DOHH2 (cell line): ENCODE data around the gene TTC33.

ENCODE experiments used
- EZH2phosphoT487 ChIP-seq: fragments of 200-600 bp; sonication (generic); IDR thresholded peaks from 2 replicates; pipeline ENCODE4 v1.6.1; 2017; ENCODE audit warnings: borderline replicate concordance, mild to moderate bottlenecking, antibody characterized with exemption, low read length, moderate library complexity, mixed read lengths
- TF ChIP-seq, protein P1 (sequence below): fragments of 200-600 bp; sonication (generic); IDR thresholded peaks from one replicate; pipeline ENCODE4 v1.5.1; 2014; ENCODE audit warnings: antibody characterized with exemption, mild to moderate bottlenecking, low read depth, low read length; ENCODE audit not compliant: poor library complexity, severe bottlenecking

DNA sequence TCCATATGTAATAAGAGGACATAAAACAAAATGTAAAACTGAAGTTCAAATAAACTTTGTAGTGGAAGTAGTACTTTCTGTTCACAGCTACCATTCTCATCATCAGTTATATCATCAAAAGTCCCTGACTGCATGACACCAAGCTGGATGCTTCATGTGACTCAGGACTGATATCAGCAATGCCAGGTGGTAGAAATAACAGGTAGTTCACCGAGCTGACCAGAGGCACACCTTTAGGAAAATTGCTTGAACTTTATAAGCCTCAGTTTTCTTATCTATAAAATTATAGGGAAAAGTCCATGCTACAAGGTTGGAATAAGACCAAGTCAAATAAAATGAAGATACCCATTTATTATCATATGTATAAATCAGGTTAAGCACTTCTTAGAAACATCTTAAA, 200.9 kb downstream of the TTC33 start:
- TF ChIP-seq, protein P1, sequence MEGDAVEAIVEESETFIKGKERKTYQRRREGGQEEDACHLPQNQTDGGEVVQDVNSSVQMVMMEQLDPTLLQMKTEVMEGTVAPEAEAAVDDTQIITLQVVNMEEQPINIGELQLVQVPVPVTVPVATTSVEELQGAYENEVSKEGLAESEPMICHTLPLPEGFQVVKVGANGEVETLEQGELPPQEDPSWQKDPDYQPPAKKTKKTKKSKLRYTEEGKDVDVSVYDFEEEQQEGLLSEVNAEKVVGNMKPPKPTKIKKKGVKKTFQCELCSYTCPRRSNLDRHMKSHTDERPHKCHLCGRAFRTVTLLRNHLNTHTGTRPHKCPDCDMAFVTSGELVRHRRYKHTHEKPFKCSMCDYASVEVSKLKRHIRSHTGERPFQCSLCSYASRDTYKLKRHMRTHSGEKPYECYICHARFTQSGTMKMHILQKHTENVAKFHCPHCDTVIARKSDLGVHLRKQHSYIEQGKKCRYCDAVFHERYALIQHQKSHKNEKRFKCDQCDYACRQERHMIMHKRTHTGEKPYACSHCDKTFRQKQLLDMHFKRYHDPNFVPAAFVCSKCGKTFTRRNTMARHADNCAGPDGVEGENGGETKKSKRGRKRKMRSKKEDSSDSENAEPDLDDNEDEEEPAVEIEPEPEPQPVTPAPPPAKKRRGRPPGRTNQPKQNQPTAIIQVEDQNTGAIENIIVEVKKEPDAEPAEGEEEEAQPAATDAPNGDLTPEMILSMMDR = no peak
- TF ChIP-seq EZH2phosphoT487 = no peak
